K562 (cell line): ENCODE data around the gene SPATA13. TPM values are rescaled to one million over a fixed set of nuclear protein-coding genes. Genes with fewer than 3 reads are reported as not detected.

ENCODE experiments used
- ATAC-seq: fragments of 200-7000 bp; cut with Tn5 transposase; 3 replicates; pipeline ENCODE4 v1.9.1; 2020; ENCODE audit warnings: moderate library complexity
- BruUV-seq: library from RNA; stranded (reverse); fragments of 400-500 nt; replicated peaks from 2 replicates; lab custom pipeline; 2021; lab: Mats Ljungman, UMichigan
- CTCF ChIA-PET: fragments of 300-600 bp; formaldehyde crosslinking; extraction: SDS; loops from one replicate; lab custom pipeline; 2021; ENCODE audit warnings: low intra/inter-chr PET ratio; lab: Yijun Ruan, JAX
- POLR2A ChIA-PET: fragments of 300-600, 350-650 bp; sonication (Branson Sonifier 250); formaldehyde crosslinking; extraction: SDS; loops from one replicate; lab custom pipeline; 2021; ENCODE audit warnings: antibody characterized with exemption, inconsistent platforms; lab: Yijun Ruan, JAX
- DNase-seq, 4 experiments: peaks; one replicate each; pipeline versions ENCODE4 v3.0.0 to v3.0.0-alpha.2; 2011 to 2018; ENCODE audit warnings: low spot score in 3 of 4, mixed read lengths in 3 of 4; ENCODE audit errors: extremely low read depth in 1 of 4
- FAIRE-seq: peaks from 2 replicates; lab custom pipeline; 2011; peaks lifted over from hg19 to GRCh38; lab: Jason Lieb, UNC
- H2AFZ ChIP-seq: 2 replicates; pipeline ENCODE4 v1.6.0; 2011; ENCODE audit warnings: low read depth, low read length, control low read depth, inconsistent platforms
- H3K27ac ChIP-seq: fragments of 200-600 bp; 3 replicates; pipeline ENCODE4 v1.8.0; 2011; ENCODE audit warnings: low read depth, mild to moderate bottlenecking, control low read depth, inconsistent platforms, low read length, moderate library complexity, mixed read lengths; ENCODE audit errors: extremely low read depth
- H3K27me3 ChIP-seq, 2 experiments: fragments of 300-600 bp in 1 of 2; 2 replicates in 1 of 2; 3 replicates in 1 of 2; pipeline versions ENCODE4 v1.6.0 to v1.8.0; 2011; ENCODE audit warnings: inconsistent platforms in 2 of 2, low read length in 2 of 2, mild to moderate bottlenecking in 1 of 2, mixed read lengths in 1 of 2, moderate library complexity in 1 of 2; ENCODE audit not compliant: control insufficient read depth in 2 of 2, insufficient read depth in 2 of 2
- H3K36me3 ChIP-seq: fragments of 300-600 bp; 3 replicates; pipeline ENCODE4 v1.8.0; 2011; ENCODE audit warnings: mild to moderate bottlenecking, low read length, inconsistent platforms; ENCODE audit not compliant: control insufficient read depth, insufficient read depth
- H3K4me1 ChIP-seq, 2 experiments: fragments of 200-600 bp in 1 of 2; replicated peaks in 1 of 2; 2 replicates in 1 of 2; 3 replicates in 1 of 2; pipeline versions ENCODE4 v1.5.1 to v1.8.0; 2011; ENCODE audit warnings: inconsistent platforms in 2 of 2, low read length in 2 of 2, mild to moderate bottlenecking in 1 of 2, mixed read lengths in 1 of 2, moderate library complexity in 1 of 2; ENCODE audit not compliant: control insufficient read depth in 2 of 2, insufficient read depth in 2 of 2
- H3K4me2 ChIP-seq: 2 replicates; pipeline ENCODE4 v1.6.1; 2011; ENCODE audit warnings: low read length, control low read depth, inconsistent platforms, mixed read lengths; ENCODE audit not compliant: insufficient read depth
- H3K4me3 ChIP-seq: fragments of 200-600 bp; sonication (generic), shearing (Covaris generic); 2 replicates; pipeline ENCODE4 v1.5.1; 2016; ENCODE audit warnings: control low read depth, inconsistent platforms
- H3K79me2 ChIP-seq: fragments of 200-600 bp; 3 replicates; pipeline ENCODE4 v1.8.0; 2011; ENCODE audit warnings: low read length, inconsistent platforms; ENCODE audit not compliant: control insufficient read depth, insufficient read depth
- H3K9ac ChIP-seq, 2 experiments: 2 replicates each; pipeline versions ENCODE4 v1.6.0 to v1.6.1; 2011; ENCODE audit warnings: low read depth in 2 of 2, low read length in 2 of 2, control low read depth in 1 of 2, inconsistent platforms in 1 of 2, mild to moderate bottlenecking in 1 of 2, mixed read lengths in 1 of 2; ENCODE audit not compliant: insufficient read depth in 1 of 2
- H3K9me1 ChIP-seq: one replicate; pipeline ENCODE4 v1.6.0; 2011; ENCODE audit warnings: inconsistent platforms, mild to moderate bottlenecking, low read length, moderate library complexity; ENCODE audit not compliant: control insufficient read depth, insufficient read depth
- H3K9me3 ChIP-seq: replicated peaks from 2 replicates; pipeline ENCODE4 v1.5.1; 2011; ENCODE audit warnings: low read depth, low read length, inconsistent platforms; ENCODE audit not compliant: control insufficient read depth, insufficient read depth
- H4K20me1 ChIP-seq: replicated peaks from 2 replicates; pipeline ENCODE4 v1.6.1; 2011; ENCODE audit warnings: low read length, inconsistent platforms, mixed read lengths; ENCODE audit not compliant: control insufficient read depth, insufficient read depth
- CHD4 ChIP-seq: fragments of 200-600 bp; sonication (generic); IDR thresholded peaks from 3 replicates; pipeline ENCODE4 v1.6.1; 2012; ENCODE audit warnings: low read depth, mild to moderate bottlenecking, mixed read lengths, low read length, inconsistent platforms; ENCODE audit not compliant: insufficient read depth, insufficient replicate concordance, poor library complexity, severe bottlenecking
- NR1H2 ChIP-seq: sonication (generic); formaldehyde crosslinking; IDR thresholded peaks from 2 replicates; pipeline ENCODE4 v1.4.0; 2020; ENCODE audit warnings: mild to moderate bottlenecking, missing genetic modification reagents
- WGBS: fragments of 100-300 bp; shearing (Covaris generic); methylation state at CpG from one replicate; pipeline ENCODE4 v1.1.6; 2016; ENCODE audit warnings: low coverage, mixed read lengths; ENCODE audit not compliant: insufficient coverage; ENCODE audit errors: missing lambda C conversion rate; 5-methylcytosine and 5-hydroxymethylcytosine counted together
- in situ Hi-C: fragments of 300-500 bp; cut with MboI; formaldehyde crosslinking; loops from 4 replicates; pipeline ENCODE4 v1.15.0; 2018; ENCODE audit warnings: inconsistent platforms, mixed read lengths
- intact Hi-C: fragments of 100-400 bp; cut with micrococcal nuclease; formaldehyde crosslinking; loops from 2 replicates; pipeline ENCODE4 v1.14.2; 2022
- polyA plus RNA-seq, 8 experiments: library from polyadenylated mRNA; depleted of rRNA in 4 of 8; stranded (reverse) in 5 of 8; unstranded in 3 of 8; fragments of >200 nt; fragmentation: Nextera tagmentation in 2 of 8; fragmentation: Illumina TruSeq in 1 of 8; extraction: Ambion mirVana in 2 of 8; extraction: Trizol in 1 of 8; gene quantifications; 2 replicates each; pipeline versions ENCODE4 v1.2.1 to v1.2.3, GENCODE V29; 2011 to 2014; ENCODE audit warnings: inconsistent platforms in 1 of 8, missing spikeins in 1 of 8
- total RNA-seq, 7 experiments: library from RNA; depleted of rRNA in 6 of 7; stranded (reverse); fragments of >200 nt in 6 of 7; fragmentation: Illumina TruSeq in 2 of 7; extraction: Trizol in 2 of 7; gene quantifications; 2 replicates each; pipeline versions ENCODE4 v1.2.1 to v1.2.3, GENCODE V29; 2011 to 2021; ENCODE audit warnings: low replicate concordance in 1 of 7
- TF ChIP-seq, protein P1 (sequence below): fragments of 250-450 bp; sonication (Bioruptor Pico); IDR thresholded peaks from 2 replicates; pipeline ENCODE4 v1.5.0; 2020; ENCODE audit warnings: mild to moderate bottlenecking, borderline replicate concordance

Gene SPATA13
- total and polyA plus RNA-seq, 9 of the 15 experiments (the other 6 are each of a cell fraction or from before 2014, with no cell fraction given) = 0.08 to 0.99 (median 0.21) TPM; not detected in 2

DNA sequence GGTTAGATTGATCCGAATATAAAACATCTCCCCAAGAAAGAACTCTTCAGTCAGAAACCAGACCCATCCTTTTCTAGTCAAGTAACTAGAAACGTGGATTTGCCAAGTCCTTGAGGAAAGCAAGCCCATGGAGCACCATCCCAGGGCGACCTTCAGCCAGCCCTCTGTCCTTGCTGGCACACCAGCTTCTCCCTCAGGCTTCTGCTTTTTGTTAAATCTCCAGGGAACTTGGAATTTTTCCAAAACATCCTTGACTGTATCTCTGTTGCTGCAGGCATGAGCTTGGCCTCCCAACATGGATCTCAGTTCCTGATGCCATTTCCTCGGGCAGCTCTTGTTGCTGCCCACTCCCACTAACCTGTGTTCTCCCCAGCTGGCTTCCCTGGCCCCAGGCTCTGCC lies 121.7 kb downstream of the SPATA13 start:
- H3K4me1 ChIP-seq = no peaks in the 10 kb centered on the region
- ChIA-PET POLR2A (no interaction called here), CTCF (no interaction called here)
- intact Hi-C loops = no loop called here
- BruUV-seq = no TSS peak
- H3K9ac ChIP-seq = no peak overlapping the region
- FAIRE-seq = no peak
- no peaks in the 10 kb centered on the region for H3K36me3 ChIP-seq
- DNase-seq = no peak
- peaks cover 0 to 9% of the 10 kb centered on the region in 2 experiments; a peak in 2 of 5 replicates for H3K27me3 ChIP-seq
- H3K4me3 ChIP-seq = no peak overlapping the region
- H2AFZ ChIP-seq = no peak overlapping the region
- no peak for ATAC-seq
- in situ Hi-C loops = no loop called here
- 0% methylated on average over 4 of the region's 4 CpGs for WGBS
- H4K20me1 ChIP-seq = no peaks in the 10 kb centered on the region
- no peaks in the 10 kb centered on the region for H3K79me2 ChIP-seq
- H3K27ac ChIP-seq = no peak overlapping the region
- H3K4me2 ChIP-seq = no peak overlapping the region
- TF ChIP-seq, protein P1, sequence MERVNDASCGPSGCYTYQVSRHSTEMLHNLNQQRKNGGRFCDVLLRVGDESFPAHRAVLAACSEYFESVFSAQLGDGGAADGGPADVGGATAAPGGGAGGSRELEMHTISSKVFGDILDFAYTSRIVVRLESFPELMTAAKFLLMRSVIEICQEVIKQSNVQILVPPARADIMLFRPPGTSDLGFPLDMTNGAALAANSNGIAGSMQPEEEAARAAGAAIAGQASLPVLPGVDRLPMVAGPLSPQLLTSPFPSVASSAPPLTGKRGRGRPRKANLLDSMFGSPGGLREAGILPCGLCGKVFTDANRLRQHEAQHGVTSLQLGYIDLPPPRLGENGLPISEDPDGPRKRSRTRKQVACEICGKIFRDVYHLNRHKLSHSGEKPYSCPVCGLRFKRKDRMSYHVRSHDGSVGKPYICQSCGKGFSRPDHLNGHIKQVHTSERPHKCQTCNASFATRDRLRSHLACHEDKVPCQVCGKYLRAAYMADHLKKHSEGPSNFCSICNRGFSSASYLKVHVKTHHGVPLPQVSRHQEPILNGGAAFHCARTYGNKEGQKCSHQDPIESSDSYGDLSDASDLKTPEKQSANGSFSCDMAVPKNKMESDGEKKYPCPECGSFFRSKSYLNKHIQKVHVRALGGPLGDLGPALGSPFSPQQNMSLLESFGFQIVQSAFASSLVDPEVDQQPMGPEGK (CRISPR knock-in tag) = no peak
- TF ChIP-seq CHD4 (no peak), NR1H2 (CRISPR knock-in tag) (no peak)
- no peaks in the 10 kb centered on the region for H3K9me1 ChIP-seq
- no peaks in the 10 kb centered on the region for H3K9me3 ChIP-seq
